Measurements from ENCODE around the gene TMEM101.

DNA sequence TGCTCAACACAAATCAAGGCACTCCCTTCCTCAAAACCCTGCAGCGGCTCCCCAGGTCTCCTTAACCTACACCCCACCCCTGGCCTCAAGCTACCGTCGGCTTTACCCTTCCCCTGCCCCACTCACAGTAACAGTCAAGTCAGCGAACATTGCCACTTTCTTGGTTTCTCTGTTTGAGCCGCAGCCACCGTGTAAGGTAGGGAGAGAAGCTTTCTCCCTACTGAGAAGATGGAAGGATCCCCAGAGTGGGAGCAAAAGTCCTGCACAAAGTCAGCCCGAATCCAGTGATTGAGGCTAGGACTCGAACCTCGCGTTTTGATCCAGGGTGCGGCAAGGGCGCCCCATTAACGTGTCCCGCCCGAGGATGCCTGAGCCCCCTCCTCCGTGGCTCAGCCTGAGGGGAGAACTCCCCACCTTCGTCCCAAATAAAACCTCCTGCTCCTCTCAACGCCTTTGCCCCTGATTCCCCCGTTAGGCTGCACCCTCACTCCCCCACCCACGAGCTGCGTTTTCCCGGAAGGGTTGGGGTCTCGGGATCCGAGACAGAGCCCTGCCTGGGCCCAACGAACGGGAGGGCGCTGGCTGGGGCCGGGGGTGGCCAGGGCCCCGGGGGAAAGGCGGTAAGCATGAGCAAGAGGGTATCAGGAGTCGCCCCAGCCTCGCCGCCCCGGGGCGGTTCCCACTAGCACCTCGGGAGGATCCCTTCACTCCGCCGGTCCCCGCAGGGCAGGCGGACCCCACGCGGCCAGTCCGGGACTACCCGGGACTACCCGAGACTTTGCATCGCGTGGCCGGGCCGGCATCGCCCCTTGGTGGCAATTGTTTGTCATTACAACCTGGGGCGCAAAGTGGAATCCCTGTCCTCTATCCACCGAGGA is 20.3 kb downstream of the TMEM101 start:
- TF ChIP-seq, protein P1, sequence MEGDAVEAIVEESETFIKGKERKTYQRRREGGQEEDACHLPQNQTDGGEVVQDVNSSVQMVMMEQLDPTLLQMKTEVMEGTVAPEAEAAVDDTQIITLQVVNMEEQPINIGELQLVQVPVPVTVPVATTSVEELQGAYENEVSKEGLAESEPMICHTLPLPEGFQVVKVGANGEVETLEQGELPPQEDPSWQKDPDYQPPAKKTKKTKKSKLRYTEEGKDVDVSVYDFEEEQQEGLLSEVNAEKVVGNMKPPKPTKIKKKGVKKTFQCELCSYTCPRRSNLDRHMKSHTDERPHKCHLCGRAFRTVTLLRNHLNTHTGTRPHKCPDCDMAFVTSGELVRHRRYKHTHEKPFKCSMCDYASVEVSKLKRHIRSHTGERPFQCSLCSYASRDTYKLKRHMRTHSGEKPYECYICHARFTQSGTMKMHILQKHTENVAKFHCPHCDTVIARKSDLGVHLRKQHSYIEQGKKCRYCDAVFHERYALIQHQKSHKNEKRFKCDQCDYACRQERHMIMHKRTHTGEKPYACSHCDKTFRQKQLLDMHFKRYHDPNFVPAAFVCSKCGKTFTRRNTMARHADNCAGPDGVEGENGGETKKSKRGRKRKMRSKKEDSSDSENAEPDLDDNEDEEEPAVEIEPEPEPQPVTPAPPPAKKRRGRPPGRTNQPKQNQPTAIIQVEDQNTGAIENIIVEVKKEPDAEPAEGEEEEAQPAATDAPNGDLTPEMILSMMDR (IDR thresholded peaks at IDR 0.05), result peak; percentile 93
- TF ChIP-seq ZFX (IDR thresholded peaks at IDR 0.05; ENCODE audit: borderline replicate concordance), result no peak
